IMR-90 (cell line): ENCODE data around the gene NFYC.

Experiments used
- BHLHE40 ChIP-seq: fragments of 150-350 bp; IDR thresholded peaks from 2 replicates; pipeline ENCODE4 v1.6.1; 2016; ENCODE audit warnings: mild to moderate bottlenecking, low read depth, low read length
- CEBPB ChIP-seq: IDR thresholded peaks from 2 replicates; pipeline ENCODE4 v1.6.1; 2012; ENCODE audit warnings: low read depth, low read length, improper control_type of control experiment
- MAFK ChIP-seq: IDR thresholded peaks from 2 replicates; pipeline ENCODE4 v1.6.1; 2012; ENCODE audit warnings: low read depth, low read length, improper control_type of control experiment
- MAZ ChIP-seq: IDR thresholded peaks from 2 replicates; pipeline ENCODE4 v1.6.1; 2012; ENCODE audit warnings: low read depth, mild to moderate bottlenecking, low read length, improper control_type of control experiment, moderate library complexity, borderline replicate concordance
- NFE2L2 ChIP-seq: fragments of 150-350 bp; IDR thresholded peaks from 2 replicates; pipeline ENCODE4 v1.6.1; 2016; ENCODE audit warnings: low read depth, mild to moderate bottlenecking, low read length
- POLR2A ChIP-seq: IDR thresholded peaks from 2 replicates; pipeline ENCODE4 v1.6.1; 2012; ENCODE audit warnings: mild to moderate bottlenecking, low read depth, low read length
- SMC3 ChIP-seq: fragments of 150-350 bp; IDR thresholded peaks from 2 replicates; pipeline ENCODE4 v1.6.1; 2016; ENCODE audit warnings: low read depth, mild to moderate bottlenecking, antibody characterized with exemption, low read length, moderate library complexity
- TF ChIP-seq, protein P1 (sequence below): conservative IDR thresholded peaks from 2 replicates; pipeline ENCODE4 v1.5.1; 2012; ENCODE audit warnings: mild to moderate bottlenecking, low read depth, low read length, improper control_type of control experiment
- TF ChIP-seq, protein P2 (sequence below): fragments of 150-350 bp; IDR thresholded peaks from 2 replicates; pipeline ENCODE4 v1.6.1; 2017; ENCODE audit warnings: mild to moderate bottlenecking, antibody characterized with exemption, low read length, low read depth

DNA sequence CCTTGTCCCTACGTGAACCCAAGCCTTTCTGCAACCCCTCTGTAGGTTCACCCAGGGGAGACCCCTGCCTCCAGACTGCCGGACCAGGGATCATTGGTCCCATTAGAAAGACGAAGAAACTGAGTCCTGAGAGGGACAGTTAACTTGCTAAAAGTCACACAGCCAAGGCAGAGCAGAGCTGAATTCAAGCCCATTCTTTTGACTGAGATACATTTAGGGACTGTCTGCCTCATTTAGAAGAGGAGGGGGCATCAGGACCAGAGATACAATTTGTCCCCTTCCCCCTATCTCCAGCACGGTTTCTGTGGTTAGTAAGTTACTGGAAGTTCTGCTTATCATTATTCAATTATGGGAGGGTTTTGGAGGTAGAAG lies 111.2 kb downstream of the NFYC start:
- TF ChIP-seq, protein P1, sequence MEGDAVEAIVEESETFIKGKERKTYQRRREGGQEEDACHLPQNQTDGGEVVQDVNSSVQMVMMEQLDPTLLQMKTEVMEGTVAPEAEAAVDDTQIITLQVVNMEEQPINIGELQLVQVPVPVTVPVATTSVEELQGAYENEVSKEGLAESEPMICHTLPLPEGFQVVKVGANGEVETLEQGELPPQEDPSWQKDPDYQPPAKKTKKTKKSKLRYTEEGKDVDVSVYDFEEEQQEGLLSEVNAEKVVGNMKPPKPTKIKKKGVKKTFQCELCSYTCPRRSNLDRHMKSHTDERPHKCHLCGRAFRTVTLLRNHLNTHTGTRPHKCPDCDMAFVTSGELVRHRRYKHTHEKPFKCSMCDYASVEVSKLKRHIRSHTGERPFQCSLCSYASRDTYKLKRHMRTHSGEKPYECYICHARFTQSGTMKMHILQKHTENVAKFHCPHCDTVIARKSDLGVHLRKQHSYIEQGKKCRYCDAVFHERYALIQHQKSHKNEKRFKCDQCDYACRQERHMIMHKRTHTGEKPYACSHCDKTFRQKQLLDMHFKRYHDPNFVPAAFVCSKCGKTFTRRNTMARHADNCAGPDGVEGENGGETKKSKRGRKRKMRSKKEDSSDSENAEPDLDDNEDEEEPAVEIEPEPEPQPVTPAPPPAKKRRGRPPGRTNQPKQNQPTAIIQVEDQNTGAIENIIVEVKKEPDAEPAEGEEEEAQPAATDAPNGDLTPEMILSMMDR, result no peak
- TF ChIP-seq BHLHE40, result no peak
- no peak for TF ChIP-seq POLR2A
- TF ChIP-seq CEBPB, result no peak
- TF ChIP-seq MAZ, result no peak
- no peak for TF ChIP-seq MAFK
- TF ChIP-seq NFE2L2, result no peak
- TF ChIP-seq, protein P2, sequence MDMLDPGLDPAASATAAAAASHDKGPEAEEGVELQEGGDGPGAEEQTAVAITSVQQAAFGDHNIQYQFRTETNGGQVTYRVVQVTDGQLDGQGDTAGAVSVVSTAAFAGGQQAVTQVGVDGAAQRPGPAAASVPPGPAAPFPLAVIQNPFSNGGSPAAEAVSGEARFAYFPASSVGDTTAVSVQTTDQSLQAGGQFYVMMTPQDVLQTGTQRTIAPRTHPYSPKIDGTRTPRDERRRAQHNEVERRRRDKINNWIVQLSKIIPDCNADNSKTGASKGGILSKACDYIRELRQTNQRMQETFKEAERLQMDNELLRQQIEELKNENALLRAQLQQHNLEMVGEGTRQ, result no peak
- no peak for TF ChIP-seq SMC3
